Thymus (tissue), 11 donors: ENCODE results near the gene RAB8A. TPM values are rescaled to one million over a fixed set of nuclear protein-coding genes. Genes with fewer than 3 reads are reported as not detected.
"Not testable (repeated sequence)": the region's sequence is repeated elsewhere in the genome, so short reads cannot be mapped to it uniquely, and the experiment has no call there.

Source experiments
- DNase-seq, 9 donors: peaks; one replicate each; pipeline ENCODE4 v3.0.0-alpha.2; 2013; ENCODE audit warnings: low spot score in 9 of 9, low read depth in 6 of 9, missing footprints in 1 of 9
- H3K27ac ChIP-seq, 2 donors: one replicate each; pipeline ENCODE4 v1.5.1; 2013; ENCODE audit warnings: control low read depth in 1 of 2, low read depth in 1 of 2, low read length in 1 of 2, mild to moderate bottlenecking in 1 of 2, moderate library complexity in 1 of 2
- H3K27me3 ChIP-seq, 2 donors: one replicate each; pipeline ENCODE4 v1.5.1; 2013; ENCODE audit warnings: low read length in 1 of 2; ENCODE audit not compliant: control insufficient read depth in 2 of 2, insufficient read depth in 1 of 2
- H3K36me3 ChIP-seq, 2 donors: one replicate each; pipeline ENCODE4 v1.5.1; 2013; ENCODE audit warnings: low read length in 1 of 2, mild to moderate bottlenecking in 1 of 2, moderate library complexity in 1 of 2; ENCODE audit not compliant: control insufficient read depth in 2 of 2, insufficient read depth in 2 of 2
- H3K4me1 ChIP-seq, 2 donors: one replicate each; pipeline ENCODE4 v1.5.1; 2013; ENCODE audit warnings: low read length in 2 of 2; ENCODE audit not compliant: control insufficient read depth in 2 of 2, insufficient read depth in 2 of 2
- H3K4me3 ChIP-seq, 2 donors: one replicate each; pipeline ENCODE4 v1.5.1; 2013; ENCODE audit warnings: low read length in 2 of 2, control low read depth in 1 of 2, mild to moderate bottlenecking in 1 of 2
- H3K9me3 ChIP-seq, 2 donors: one replicate each; pipeline ENCODE4 v1.5.1; 2013; ENCODE audit warnings: low read length in 1 of 2, mild to moderate bottlenecking in 1 of 2; ENCODE audit not compliant: control insufficient read depth in 2 of 2, insufficient read depth in 1 of 2
- WGBS: extraction: QIAGEN DNeasy Blood & Tissue Kit; methylation state at CpG from one replicate; pipeline ENCODE4 v1.1.7; 2013; 5-methylcytosine and 5-hydroxymethylcytosine counted together
- polyA plus RNA-seq: library from polyadenylated mRNA; stranded (reverse); fragments of 200-250 nt; gene quantifications from one replicate; pipeline ENCODE4 v1.2.3, GENCODE V29; 2013
- total RNA-seq: library from RNA; stranded (reverse); fragments of 120-200 nt; gene quantifications from one replicate; pipeline ENCODE4 v1.2.4, GENCODE V29; 2013
- donor health status: healthy.

The RAB8A gene
- total and polyA plus RNA-seq, 2 donors, result 32.8 to 35.3 TPM

DNA sequence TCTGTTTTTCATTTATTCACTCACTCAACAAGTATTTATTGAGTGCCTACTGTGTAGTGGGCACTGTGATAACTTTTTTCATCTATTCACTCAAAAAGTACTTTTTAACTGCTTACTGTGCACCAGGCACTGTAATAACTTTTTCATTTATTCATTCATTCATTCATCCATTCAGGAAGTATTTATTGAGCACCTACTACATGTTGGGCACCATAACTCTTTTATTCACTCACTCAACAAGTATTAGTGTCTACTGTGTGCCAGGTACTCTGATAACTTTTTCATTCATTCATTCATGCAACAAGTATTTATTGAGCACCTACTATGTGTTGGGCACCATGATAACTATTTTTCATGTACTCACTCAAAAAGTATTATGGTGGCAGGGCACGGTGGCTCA, 54.7 kb downstream of the RAB8A start:
- DNase-seq, result no peak
- Histone ChIP-seq H3K36me3 (no peaks in the 10 kb centered on the region), H3K27me3 (no peaks in the 10 kb centered on the region), H3K27ac (no peak overlapping the region), H3K4me1 (peaks cover 0 to 3% of the 10 kb centered on the region in 2 donors), H3K4me3 (no peak overlapping the region), H3K9me3 (peaks cover 0 to 4% of the 10 kb centered on the region in 2 donors)
- WGBS, result 98% methylated on average over 1 of the region's 1 CpG

- Histone ChIP-seq H3K4me3 (no peak overlapping the region), H3K4me1 (peaks cover 0 to 3% of the 10 kb centered on the region in 2 donors), H3K27me3 (no peaks in the 10 kb centered on the region), H3K9me3 (peaks cover 0 to 4% of the 10 kb centered on the region in 2 donors), H3K36me3 (no peaks in the 10 kb centered on the region), H3K27ac (no peak overlapping the region)
- 96% methylated on average over 5 of the region's 5 CpGs for WGBS
- DNase-seq, result no peak
Measured at GRCh38 chr19:16167055-16167454, 55.4 kb downstream of the RAB8A start.

- DNase-seq, result peak in 1 of 9 donors; percentile 21
Measured at GRCh38 chr19:16168465-16169081, 56.9 kb downstream of the RAB8A start.

GRCh38 chr19:16170134-16170533, 58.4 kb downstream of the RAB8A start:
- WGBS, result 97% methylated on average over 1 of the region's 1 CpG
- H3K36me3 ChIP-seq, result no peaks in the 10 kb centered on the region
- no peak for DNase-seq
- H3K4me1 ChIP-seq, result peaks cover 0 to 3% of the 10 kb centered on the region in 2 donors
- peaks cover 0 to 7% of the 10 kb centered on the region in 2 donors for H3K9me3 ChIP-seq
- no peaks in the 10 kb centered on the region for H3K27me3 ChIP-seq
- no peak overlapping the region for H3K27ac ChIP-seq
- no peak overlapping the region for H3K4me3 ChIP-seq

More at GRCh38 chr19:16168465-16169081, 56.9 kb downstream of the RAB8A start:
- Histone ChIP-seq H3K27ac (no peak overlapping the region), H3K9me3 (peaks cover 0 to 4% of the 10 kb centered on the region in 2 donors), H3K4me3 (no peak overlapping the region), H3K27me3 (no peaks in the 10 kb centered on the region), H3K36me3 (no peaks in the 10 kb centered on the region), H3K4me1 (peaks cover 0 to 3% of the 10 kb centered on the region in 2 donors)
- WGBS, result 25% methylated on average over 2 of the region's 2 CpGs

DNA sequence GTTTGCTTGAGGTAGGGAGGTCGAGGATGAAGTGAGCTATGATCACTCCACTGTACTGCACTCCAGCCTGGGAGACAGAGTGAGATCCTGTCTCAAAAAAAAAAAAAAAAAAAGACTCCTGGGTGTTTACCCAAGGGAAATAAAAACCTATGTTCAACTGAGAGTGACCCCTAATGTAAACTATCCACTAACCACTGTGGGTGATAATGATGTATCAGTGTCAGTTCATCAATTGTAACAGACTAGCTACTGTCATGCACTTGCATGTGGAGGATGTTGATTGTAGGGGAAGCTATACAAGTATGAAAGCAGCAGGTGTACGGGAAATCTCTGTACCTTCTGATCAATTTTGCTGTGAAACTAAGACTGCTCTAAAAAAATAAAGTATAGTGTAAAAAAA, 64.3 kb downstream of the RAB8A start:
- Histone ChIP-seq H3K27ac (no peak overlapping the region), H3K9me3 (peaks cover 0 to 9% of the 10 kb centered on the region in 2 donors), H3K4me3 (no peak overlapping the region), H3K27me3 (no peaks in the 10 kb centered on the region), H3K4me1 (no peaks in the 10 kb centered on the region), H3K36me3 (no peaks in the 10 kb centered on the region)
- 85% methylated on average over 2 of the region's 2 CpGs for WGBS
- no peak for DNase-seq

DNA sequence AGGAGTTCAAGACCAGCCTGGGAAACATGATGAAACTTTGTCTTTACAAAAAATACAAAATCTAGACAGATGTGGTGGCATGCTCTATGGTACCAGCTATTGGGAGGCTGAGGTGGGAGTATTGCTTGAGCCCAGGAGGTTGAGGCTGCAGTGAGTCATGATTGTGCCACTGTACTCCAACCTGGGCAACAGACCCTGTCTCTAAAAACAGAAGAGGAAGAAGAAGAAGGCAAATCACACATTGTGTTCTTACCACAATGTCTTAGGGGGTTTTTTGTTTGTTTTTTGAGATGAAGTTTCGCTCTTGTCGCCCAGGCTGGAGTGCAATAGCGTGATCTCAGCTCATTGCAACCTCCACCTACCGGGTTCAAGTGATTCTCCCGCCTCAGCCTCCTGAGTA, 67.2 kb downstream of the RAB8A start:
- not testable (repeated sequence) for H3K4me3 ChIP-seq, H3K36me3 ChIP-seq, H3K27me3 ChIP-seq, DNase-seq, H3K9me3 ChIP-seq, H3K27ac ChIP-seq, H3K4me1 ChIP-seq
- WGBS, result 97% methylated on average over 5 of the region's 5 CpGs

DNA sequence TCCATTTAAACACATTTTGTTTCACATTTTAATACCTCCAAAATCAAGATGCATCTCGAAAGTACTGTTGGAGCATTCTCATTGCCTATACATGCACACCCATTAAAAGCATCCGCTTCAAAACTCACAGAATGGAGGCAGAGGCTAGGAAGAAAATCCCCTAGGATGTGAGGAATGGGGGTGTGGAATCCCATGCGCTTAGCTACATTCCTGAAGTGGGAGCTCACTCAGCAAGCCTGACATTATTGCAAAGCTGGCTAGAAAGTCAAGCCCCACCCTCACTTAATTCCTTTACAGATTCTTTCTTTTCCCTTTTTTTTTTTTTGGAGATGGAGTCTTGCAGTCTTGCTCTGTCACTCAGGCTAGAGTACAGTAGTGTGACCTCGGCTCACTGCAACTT, 68.9 kb downstream of the RAB8A start:
- peaks cover 0 to 2% of the 10 kb centered on the region in 2 donors for H3K9me3 ChIP-seq
- 95% methylated on average over 4 of the region's 4 CpGs for WGBS
- DNase-seq, result no peak
- H3K36me3 ChIP-seq, result no peaks in the 10 kb centered on the region
- H3K4me3 ChIP-seq, result no peak overlapping the region
- H3K4me1 ChIP-seq, result peaks cover 3 to 8% of the 10 kb centered on the region in 2 donors
- no peaks in the 10 kb centered on the region for H3K27me3 ChIP-seq
- H3K27ac ChIP-seq, result no peak overlapping the region

Other genes starting within 250 kb of the RAB8A start
- gene CYP4F2, start 213.8 kb upstream of the RAB8A start, total RNA-seq, result 0.09 TPM
- gene CYP4F2, start 213.8 kb upstream of the RAB8A start, polyA plus RNA-seq, result 0.16 TPM
- not detected for gene CYP4F11, start 177.4 kb upstream of the RAB8A start, total RNA-seq
- 0.07 TPM for gene CYP4F11, start 177.4 kb upstream of the RAB8A start, polyA plus RNA-seq
- gene OR10H4, start 162.9 kb upstream of the RAB8A start, total RNA-seq, result not detected
- not detected for gene OR10H4, start 162.9 kb upstream of the RAB8A start, polyA plus RNA-seq
- 131 TPM for gene TPM4, start 35.4 kb upstream of the RAB8A start, total RNA-seq
- gene TPM4, start 35.4 kb upstream of the RAB8A start, polyA plus RNA-seq, result 253 TPM
- 17.1 TPM for gene HSH2D, start 31.8 kb downstream of the RAB8A start, total RNA-seq
- 40.4 TPM for gene HSH2D, start 31.8 kb downstream of the RAB8A start, polyA plus RNA-seq
- 1.0 TPM for gene CIB3, start 61.6 kb downstream of the RAB8A start, total RNA-seq
- 0.48 TPM for gene CIB3, start 61.6 kb downstream of the RAB8A start, polyA plus RNA-seq
- 106 TPM for gene FAM32A, start 73.5 kb downstream of the RAB8A start, total RNA-seq
- gene FAM32A, start 73.5 kb downstream of the RAB8A start, polyA plus RNA-seq, result 94.2 TPM
- 38.4 TPM for gene AP1M1, start 86.0 kb downstream of the RAB8A start, total RNA-seq
- 36.9 TPM for gene AP1M1, start 86.0 kb downstream of the RAB8A start, polyA plus RNA-seq
- 5.1 TPM for gene KLF2, start 212.9 kb downstream of the RAB8A start, total RNA-seq
- 16.5 TPM for gene KLF2, start 212.9 kb downstream of the RAB8A start, polyA plus RNA-seq